Glomerular visceral epithelial cell (primary cell): ENCODE measurements around the gene WDFY3.
A peak's percentile ranks its signal among the peaks of the same experiment; 100 is the strongest.
"Not testable (repeated sequence)": the region's sequence is repeated elsewhere in the genome, so short reads cannot be mapped to it uniquely, and the experiment has no call there.

ENCODE experiments used
- DNase-seq: peaks from one replicate; pipeline ENCODE4 v3.0.0-alpha.2; 2016; ENCODE audit errors: extremely low spot score

The WDFY3 gene

GRCh38 chr4:84857296-84857695 is 109.2 kb downstream of the WDFY3 start:
- DNase-seq = no peak

DNA sequence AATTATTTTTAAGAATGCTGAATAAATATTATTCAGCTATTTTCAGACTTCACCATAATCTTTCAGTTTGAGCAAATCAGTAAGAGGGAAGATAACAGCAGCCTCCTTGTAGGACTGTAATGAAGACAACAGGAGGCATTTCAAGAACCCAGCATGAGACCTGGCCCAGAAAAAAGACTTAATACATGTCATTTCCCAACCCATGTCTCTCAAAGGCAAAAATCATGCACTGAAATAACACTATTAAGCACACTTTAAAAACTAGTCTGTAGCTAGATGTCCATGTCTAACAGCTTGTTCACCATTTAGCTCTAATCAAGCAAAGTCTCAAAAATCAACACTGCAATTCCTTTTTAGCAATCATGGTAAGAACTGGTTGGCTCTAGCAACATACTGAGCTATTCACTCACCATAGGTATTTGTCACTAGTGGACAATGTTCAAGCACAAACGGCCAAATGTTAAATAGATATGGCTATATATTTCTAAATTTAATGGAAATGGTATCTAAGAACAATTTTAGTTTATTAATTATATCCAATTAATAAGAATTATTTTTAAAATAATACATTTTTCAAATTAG is 109.9 kb downstream of the WDFY3 start:
- DNase-seq = no peak

DNA sequence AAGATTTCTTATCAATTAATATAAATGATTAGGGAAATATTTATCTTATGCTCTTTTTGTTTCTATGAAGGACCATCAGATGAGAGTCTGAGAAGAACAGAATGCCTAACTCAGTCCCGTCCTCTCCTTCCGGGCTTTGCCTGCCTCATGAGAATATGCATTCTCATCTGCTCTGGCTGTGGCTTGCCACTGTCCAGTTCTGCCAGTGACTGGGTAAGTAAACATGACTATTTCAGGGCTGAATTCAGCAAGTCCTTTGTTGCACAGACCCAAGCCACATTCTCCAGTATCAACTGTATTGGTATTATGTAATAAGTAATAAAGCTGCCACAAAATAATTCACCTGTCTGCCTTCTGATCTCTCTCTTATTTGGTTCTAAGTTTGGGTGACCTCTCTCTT is 110.7 kb downstream of the WDFY3 start:
- no peak for DNase-seq

DNA sequence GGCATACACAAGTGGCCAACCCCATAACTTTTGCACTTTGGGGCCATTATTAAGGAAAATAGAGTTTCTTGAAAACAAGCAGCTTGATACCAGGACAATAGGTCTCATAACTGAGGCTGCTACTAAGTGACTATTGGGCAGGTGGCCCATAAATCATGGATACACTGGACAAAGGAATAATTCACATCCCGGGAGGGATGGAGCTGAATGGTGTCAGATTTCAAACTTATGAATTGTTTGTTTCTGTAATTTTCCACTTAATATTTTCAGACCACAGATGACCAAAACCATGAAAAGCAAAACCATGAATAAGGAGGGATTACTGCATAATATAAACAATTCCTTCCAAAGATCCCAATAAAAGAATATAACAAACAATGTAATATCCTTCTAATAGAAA is 114.4 kb downstream of the WDFY3 start:
- DNase-seq = no peak

DNA sequence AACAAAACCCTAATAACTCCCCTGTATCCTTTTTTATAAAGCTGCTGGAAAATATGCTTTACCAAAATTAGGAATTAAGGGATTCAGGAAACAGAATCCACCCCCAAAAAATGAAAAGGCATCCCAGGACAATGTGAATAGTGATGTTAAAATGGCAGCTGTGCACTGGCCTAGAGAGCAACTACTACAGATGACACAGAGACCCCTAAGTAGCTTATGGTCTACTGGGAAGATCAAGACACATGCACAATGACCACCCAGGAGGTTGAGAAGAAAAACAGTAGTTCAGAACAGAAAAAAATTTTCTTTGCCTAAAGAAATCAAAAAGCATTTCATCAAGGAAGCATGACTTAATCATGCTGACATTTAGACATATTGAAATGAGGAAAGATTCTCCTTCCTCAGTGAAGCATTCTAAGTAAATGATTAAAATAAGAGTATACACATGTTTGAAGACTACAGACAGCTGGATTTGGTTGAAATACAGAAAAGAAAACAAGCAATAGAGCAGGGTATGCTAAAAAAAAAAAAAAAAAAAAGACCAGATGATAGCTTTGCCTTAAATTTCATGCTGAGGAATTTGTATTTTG is 117.3 kb downstream of the WDFY3 start:
- DNase-seq = no peak

DNA sequence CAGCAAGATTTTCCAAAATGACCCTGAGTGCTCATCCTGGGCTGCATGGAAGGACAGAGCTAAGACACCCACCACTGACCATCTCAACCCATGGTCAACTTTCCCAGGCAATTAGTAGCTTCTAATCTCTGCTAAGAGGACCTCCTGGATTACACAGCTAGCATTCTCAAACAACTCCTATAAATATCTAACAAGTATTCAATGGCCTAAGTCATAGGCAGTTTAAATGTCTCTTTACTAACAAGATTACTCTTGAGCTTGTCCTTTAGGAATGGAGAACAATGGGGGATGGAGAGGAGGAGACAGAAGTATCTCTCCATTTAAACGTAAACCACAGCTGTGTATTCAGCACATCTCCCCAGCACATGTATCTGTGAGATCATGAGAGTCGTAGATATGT is 118.1 kb downstream of the WDFY3 start:
- DNase-seq = no peak

DNA sequence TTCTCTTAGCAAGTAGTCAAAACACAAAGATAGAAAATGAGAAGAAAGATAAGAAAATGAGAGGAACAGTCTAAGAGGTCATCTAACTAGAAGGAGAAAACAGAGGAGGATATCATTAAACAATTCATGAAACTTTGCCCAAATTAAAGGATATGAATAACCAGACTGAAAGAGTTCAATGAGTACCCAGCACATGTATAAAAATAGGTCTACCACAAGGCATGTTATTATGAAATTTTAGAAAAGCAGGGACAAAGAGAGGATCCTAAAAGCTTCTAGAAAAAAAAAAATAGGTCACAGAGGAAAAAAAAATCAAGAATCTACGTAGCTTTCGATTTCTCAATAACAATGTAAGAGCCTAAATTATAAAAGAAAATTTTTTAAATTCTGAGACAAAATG is 118.5 kb downstream of the WDFY3 start:
- DNase-seq = no peak

DNA sequence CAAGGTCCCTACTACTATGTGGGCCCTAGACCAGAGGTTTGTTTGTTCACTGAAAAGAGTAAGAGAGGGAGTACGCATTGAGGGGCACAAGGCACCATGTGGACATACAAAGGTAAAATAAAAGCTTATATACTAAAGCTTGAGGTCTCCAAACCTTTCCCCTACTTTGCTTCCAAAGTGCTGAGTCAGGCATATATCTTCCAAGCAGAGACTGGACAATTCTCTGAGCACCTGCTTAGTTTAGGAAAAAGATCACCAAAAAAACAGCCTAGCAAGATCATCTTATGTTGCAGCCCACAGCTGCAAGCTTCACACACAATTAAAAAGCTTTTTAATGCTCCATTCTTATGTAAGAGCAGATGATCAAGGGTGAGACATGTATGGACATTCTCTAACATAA is 119.5 kb downstream of the WDFY3 start:
- no peak for DNase-seq

- no peak for DNase-seq
These were observed 125.1 kb downstream of the WDFY3 start for GRCh38 chr4:84841435-84841834.

DNA sequence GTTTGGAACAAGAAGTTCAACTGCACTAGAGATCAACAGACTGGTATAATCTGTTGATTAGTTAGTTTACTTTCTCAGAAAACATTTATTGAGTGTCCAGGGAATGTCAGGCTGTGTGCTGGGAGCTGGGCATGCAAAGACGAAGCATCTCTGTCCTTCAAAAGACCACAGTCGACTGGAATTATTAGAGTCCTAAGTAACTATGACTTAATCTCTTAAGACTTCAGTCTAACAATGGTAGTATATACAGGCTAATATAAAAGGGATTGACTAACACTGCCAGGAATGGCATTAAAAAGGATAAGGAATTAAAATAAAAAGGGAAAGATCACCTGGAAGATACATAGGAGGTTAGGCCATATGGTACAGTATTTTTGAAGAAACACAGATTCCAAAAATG is 128.7 kb downstream of the WDFY3 start:
- DNase-seq = no peak

DNA sequence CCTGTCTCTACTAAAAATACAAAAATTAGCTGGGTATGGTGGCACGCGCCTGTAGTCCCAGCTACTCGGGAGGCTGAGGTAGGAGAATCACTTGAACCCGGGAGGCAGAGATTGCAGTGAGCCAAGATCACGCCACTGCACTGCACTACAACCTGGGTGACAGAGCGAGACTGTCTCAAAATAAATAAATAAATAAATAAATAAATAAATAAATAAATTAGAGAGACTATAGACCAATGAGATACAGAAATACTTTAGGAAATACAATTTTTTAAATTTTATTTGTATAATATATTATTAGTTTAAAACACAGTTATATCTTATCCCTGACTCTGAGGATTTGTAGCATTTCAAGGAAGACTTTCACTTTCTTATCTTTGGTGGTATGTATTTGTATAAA is 136.9 kb downstream of the WDFY3 start:
- DNase-seq = not testable (repeated sequence)

- no peak for DNase-seq
These were observed 139.8 kb downstream of the WDFY3 start for GRCh38 chr4:84826681-84827080.

DNA sequence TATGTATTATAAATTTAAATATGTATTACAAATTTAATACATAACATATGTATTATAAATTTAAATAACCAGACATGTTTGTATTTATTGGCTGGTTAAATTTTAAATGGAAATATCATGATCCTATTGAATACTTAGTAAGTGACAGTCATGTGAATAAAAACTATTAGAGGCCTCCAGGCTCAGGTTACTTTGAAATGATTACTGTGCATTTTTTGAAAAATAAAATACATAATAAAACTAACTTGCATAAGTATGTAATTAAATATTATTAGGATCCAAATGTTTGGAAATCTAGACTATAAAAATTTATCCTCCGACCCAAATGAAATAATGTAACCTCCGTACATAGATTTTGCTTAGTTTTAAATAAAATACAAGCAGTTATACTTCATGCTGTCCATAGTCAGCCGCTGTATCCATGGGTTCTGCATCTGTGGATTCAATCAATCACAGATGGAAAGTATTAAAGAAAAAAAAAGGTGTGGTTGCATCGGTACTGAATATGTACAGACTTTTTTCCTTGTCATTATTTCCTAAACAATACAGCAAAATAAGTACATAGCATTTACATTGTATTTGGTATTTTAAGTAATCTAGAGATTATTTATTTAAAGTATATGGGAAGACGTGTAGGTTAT is 140.7 kb downstream of the WDFY3 start:
- no peak for DNase-seq

- no peak for DNase-seq
These were observed 145.4 kb downstream of the WDFY3 start for GRCh38 chr4:84821064-84821463.

DNA sequence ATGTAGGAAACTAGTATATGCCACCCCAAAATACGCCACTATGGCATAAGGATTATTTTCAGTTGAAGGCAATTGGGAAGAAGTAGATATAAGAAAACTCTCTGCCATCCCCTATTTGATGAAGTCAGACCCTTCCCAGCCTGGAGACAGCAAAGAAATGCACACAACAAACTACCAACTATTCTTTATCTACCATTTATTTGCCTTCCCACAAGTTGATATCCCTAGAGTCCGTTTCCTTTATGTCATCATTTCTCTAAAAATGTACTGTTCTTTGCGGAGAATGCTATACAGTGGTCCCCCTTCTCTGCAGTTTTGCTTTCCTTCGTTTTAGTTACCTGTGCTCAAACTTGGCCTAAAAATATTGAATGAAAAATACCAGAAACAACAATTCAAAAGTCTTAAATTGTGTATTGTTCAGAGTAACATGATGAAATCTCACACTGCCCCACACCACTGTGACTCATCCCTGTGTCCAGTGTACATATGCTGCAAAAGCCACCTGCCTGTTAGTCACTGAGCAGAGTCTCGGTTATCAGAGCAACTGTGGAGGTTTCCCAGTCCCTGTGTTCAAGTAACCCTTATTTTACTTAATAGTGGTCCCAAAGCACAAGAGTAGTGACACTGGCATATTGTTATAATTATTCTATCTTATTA is 152.3 kb downstream of the WDFY3 start:
- DNase-seq = peak; percentile 68

GRCh38 chr4:84809946-84810345 is 156.5 kb downstream of the WDFY3 start:
- DNase-seq = no peak

DNA sequence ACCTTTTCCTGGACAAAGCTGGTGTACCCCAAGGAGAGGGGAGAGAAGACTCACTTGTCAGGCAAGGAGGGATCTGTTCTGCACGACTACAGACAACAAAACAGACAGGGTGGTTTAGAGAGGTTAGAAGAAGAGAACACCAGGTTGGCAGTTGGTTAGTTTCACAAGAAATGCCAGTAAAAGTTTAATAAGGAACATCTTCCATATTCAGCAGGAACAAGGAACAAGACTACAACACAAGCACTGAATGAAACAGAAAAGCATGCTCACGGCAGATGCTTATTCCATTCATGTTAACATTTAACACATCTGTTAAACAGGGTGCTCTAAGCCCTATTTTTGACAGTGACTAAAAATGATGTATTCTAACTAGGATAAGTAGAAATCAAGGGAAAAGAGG is 158.2 kb downstream of the WDFY3 start:
- no peak for DNase-seq

GRCh38 chr4:84806541-84806940 is 159.9 kb downstream of the WDFY3 start:
- not testable (repeated sequence) for DNase-seq

DNA sequence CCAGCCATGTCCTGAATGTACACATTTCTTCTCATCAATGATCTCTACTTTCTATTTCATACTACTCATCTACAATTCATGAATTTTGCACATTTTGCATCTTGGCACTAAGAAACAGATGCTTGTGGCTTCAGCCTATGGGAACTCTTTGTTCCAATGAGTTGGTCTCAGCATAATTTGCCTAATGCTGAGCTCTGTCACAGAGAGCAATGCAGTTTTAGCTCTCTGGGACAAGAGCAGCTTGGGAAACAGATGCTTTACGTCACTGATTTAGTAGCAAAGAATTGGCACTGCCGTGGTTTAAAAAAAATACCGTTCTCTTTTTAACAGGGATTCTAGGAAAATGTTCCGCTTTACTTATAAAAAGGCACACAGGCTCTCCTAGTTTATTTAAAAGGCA is 162.4 kb downstream of the WDFY3 start:
- DNase-seq = no peak

- DNase-seq = no peak
These were observed 162.8 kb downstream of the WDFY3 start for GRCh38 chr4:84803720-84804119.

GRCh38 chr4:84803116-84803515 is 163.4 kb downstream of the WDFY3 start:
- DNase-seq = no peak

GRCh38 chr4:84800256-84800655 is 166.2 kb downstream of the WDFY3 start:
- no peak for DNase-seq

DNA sequence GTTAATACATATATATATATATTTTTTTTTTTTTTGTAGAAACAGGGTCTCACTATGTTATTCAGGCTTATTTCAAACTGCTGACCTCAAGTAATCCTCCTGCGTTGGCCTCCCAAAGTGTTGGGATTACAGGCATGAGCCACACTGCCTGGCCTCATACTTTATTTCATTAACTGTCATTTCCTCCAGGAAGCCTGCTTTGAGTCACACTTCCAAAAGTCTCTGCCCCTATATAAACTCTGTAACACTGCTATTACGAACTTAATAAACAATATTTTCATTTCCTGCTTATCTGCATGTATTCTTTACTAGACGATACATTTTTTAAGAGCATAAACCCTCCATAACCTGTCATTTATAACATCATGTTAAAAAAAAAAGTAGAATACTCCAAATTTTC is 167.2 kb downstream of the WDFY3 start:
- DNase-seq = no peak
